ENCODE measurements around the gene SKAP2.

The SKAP2 gene

DNA sequence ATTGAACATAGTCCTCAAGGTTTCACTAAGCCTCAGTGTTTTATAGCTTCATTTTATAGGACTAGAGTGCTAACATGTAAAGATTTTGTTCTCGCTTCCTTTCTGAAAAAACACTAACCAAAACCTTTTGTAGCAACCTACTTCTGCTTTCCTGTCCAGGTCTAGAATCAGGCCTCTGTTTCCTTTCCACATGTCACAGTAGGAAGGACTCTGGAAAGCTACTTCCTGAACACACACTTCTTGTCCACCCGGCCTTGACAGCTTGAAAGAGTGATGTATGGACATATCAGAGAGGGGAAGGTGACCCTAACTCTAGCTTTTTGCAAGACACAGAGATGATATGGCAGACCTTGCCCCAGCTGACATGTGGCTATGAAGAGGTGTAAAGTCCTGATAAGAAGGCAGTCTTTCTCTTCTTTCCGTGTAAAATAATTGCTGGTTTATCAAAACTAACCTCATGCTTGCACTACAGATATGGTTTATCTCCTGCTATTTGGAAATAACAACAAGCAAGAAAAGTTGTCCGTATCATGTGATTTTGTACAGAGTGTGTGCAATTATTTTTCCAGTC lies 175.4 kb downstream of the SKAP2 start:
- no peak for DNase-seq (ENCODE audit: extremely low read depth, low read depth)

DNA sequence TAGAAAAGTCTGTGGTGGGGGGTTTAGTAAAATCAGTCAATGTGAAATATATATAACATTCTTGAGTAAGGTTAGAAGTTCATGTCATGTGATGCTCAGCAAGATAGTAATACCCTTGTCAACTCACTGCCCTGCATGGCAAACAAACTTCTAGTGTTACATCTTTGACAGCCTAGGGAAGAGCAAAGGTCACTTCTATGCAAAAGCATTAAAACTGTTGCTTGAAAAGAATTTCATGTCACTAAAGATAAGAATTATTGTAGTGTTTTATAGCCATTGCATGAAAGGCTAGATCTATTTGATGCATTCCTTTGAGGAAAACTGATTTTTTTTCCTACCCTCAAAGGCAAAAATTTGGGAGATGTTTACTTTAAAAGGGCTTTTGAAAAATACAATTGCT lies 176.0 kb downstream of the SKAP2 start:
- no peak for DNase-seq (ENCODE audit: extremely low read depth, low read depth)
- TF ChIP-seq, protein P1, sequence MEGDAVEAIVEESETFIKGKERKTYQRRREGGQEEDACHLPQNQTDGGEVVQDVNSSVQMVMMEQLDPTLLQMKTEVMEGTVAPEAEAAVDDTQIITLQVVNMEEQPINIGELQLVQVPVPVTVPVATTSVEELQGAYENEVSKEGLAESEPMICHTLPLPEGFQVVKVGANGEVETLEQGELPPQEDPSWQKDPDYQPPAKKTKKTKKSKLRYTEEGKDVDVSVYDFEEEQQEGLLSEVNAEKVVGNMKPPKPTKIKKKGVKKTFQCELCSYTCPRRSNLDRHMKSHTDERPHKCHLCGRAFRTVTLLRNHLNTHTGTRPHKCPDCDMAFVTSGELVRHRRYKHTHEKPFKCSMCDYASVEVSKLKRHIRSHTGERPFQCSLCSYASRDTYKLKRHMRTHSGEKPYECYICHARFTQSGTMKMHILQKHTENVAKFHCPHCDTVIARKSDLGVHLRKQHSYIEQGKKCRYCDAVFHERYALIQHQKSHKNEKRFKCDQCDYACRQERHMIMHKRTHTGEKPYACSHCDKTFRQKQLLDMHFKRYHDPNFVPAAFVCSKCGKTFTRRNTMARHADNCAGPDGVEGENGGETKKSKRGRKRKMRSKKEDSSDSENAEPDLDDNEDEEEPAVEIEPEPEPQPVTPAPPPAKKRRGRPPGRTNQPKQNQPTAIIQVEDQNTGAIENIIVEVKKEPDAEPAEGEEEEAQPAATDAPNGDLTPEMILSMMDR (IDR thresholded peaks at IDR 0.05; ENCODE audit: low read depth, low read length): no peak

More for the DNA sequence above, 175.4 kb downstream of the SKAP2 start:
- TF ChIP-seq, protein P1 (IDR thresholded peaks at IDR 0.05; ENCODE audit: low read depth, low read length): no peak

DNA sequence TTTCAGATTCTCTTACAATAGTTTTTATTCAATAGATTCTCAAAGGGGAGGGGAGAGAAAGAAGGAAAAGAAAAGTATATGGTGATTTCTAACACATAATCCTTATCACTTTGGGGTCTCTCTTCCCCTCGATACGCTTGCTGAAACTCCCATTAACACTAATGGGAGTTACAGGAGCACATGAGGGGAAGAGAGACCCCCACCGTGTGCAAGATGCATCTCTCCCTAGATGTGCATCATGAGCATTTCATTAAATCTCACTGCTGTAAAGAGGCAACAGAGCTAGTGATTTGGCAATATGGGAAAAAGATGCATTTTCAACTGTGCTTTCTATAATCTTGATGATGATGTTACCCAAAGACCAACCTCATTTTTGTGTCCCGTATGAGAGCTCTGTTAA lies 177.4 kb downstream of the SKAP2 start:
- TF ChIP-seq, protein P1 (IDR thresholded peaks at IDR 0.05; ENCODE audit: low read depth, low read length): no peak

DNA sequence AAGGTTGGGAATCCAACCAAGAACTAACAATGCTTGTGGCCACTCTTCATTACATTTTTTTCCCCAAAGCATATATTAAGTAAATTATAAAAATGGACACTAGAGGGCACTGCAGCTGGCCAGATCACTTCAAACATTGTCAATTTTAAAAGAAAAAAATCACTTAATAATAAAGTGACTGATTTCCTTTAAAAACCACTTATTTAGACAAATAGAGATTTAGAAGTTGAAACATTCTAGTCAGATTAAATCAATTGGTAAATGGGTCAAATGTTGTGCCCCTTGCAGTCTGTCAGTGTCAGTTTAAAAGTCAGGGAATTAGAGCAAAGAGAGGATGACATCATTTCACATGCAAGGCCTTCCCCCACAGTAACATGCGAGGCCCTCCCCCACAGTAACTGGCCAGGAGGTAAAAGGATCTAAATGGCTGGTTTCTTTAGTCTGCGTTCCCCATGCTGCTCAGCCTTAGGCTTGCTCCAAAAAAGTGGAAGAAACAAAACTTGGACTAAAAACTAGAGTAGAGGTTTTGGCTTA lies 177.9 kb downstream of the SKAP2 start:
- no peak for DNase-seq (ENCODE audit: extremely low read depth, low read depth)
- TF ChIP-seq, protein P1 (IDR thresholded peaks at IDR 0.05; ENCODE audit: low read depth, low read length): peak; percentile 47

More for the DNA sequence above, 177.4 kb downstream of the SKAP2 start:
- no peak for DNase-seq (ENCODE audit: extremely low read depth, low read depth)

DNA sequence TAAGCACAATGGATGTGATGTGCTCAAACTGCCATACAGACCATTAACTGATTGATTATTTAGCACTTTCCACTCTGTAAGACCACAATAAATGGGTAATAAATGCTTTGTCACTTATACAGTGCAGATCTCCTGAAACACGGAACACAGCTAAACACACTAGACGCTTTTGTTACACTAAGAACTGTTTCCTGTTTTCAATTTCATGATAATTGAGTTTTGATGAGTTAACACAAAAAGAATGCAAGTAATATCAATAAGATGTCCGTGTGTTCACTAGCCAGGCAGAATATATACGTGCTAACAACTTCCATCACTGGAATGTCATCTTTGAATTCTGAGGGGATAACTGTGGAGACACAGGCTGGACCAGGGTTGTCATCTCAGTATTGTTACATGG lies 178.8 kb downstream of the SKAP2 start:
- DNase-seq (ENCODE audit: extremely low read depth, low read depth): no peak
- TF ChIP-seq, protein P1 (IDR thresholded peaks at IDR 0.05; ENCODE audit: low read depth, low read length): no peak

DNA sequence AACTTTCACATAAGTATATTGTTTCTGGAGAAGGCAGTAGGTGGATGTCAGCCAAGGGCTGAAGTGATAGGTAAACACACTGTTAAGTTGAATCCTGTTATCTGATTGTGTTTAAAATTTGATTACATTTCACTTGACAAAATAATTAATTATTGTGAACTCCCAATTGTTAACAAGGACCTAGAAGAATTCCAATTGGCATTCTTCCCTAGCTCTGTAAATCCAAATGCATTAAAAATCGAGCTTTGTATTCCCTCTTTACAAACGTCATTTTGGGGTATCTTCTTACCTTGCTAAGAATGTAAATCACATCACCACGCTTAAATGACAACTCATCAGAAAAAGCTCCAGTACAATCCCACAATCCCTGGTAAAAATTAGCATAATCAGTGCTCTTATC lies 179.9 kb downstream of the SKAP2 start:
- TF ChIP-seq, protein P1 (IDR thresholded peaks at IDR 0.05; ENCODE audit: low read depth, low read length): no peak
- DNase-seq (ENCODE audit: extremely low read depth, low read depth): no peak

DNA sequence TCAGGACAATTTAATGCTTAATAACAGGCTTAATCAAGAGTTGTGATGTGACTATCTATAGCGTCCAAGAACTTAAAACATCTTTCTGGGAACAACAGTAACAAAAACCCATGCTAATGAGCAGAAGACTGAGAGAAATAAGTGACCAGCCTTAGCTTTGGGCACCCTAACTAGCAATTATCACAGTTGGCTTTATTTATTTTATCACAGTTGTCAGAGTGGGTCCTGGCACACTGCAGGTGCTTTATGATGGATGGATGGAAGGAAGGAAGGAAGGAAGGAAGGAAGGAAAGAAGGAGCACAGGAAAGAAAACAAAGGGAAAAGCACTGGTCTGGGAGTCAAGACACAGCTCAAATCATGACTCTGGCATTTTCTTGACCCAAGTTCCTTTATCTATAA lies 181.1 kb downstream of the SKAP2 start:
- TF ChIP-seq, protein P1 (IDR thresholded peaks at IDR 0.05; ENCODE audit: low read depth, low read length): no peak
- DNase-seq (ENCODE audit: extremely low read depth, low read depth): no peak
